Uterus (tissue), 4 donors: ENCODE measurements around the gene LUC7L3. TPM values are rescaled to one million over a fixed set of nuclear protein-coding genes. Genes with fewer than 3 reads are reported as not detected.

Source experiments
- DNase-seq, 2 donors: peaks; one replicate each; pipeline ENCODE4 v3.0.0-alpha.2; 2019 to 2020
- H3K27ac ChIP-seq, 2 donors: fragments of 200-600 bp; sonication (generic); 1 replicate in 1 of 2; 2 replicates in 1 of 2; pipeline ENCODE4 v1.5.1; 2016 to 2018
- H3K27me3 ChIP-seq, 2 donors: fragments of 200-600 bp; sonication (generic); one replicate each; pipeline ENCODE4 v1.5.1; 2018 to 2019; ENCODE audit warnings: control low read depth in 1 of 2
- H3K36me3 ChIP-seq, 2 donors: fragments of 200-600 bp; sonication (generic); one replicate each; pipeline ENCODE4 v1.5.1; 2019; ENCODE audit warnings: control low read depth in 1 of 2
- H3K4me1 ChIP-seq, 2 donors: fragments of 200-600 bp; sonication (generic); one replicate each; pipeline ENCODE4 v1.5.1; 2018 to 2019; ENCODE audit warnings: control low read depth in 1 of 2
- H3K4me3 ChIP-seq, 2 donors: fragments of 200-600 bp; sonication (generic); 1 replicate in 1 of 2; 2 replicates in 1 of 2; pipeline ENCODE4 v1.5.1; 2018 to 2019; ENCODE audit warnings: mild to moderate bottlenecking in 1 of 2
- H3K9me3 ChIP-seq, 2 donors: fragments of 200-600 bp; sonication (generic); one replicate each; pipeline ENCODE4 v1.5.1; 2019; ENCODE audit warnings: control low read depth in 1 of 2
- POLR2A ChIP-seq, 2 donors: fragments of 450-650 bp; IDR thresholded peaks; one replicate each; pipeline ENCODE4 v1.6.1; 2016; ENCODE audit warnings: antibody characterized with exemption in 2 of 2, mild to moderate bottlenecking in 1 of 2, moderate library complexity in 1 of 2
- intact Hi-C: fragments of 100-400 bp; cut with DNase I; formaldehyde crosslinking; loops from one replicate; pipeline ENCODE4 v1.15.1; 2023; ENCODE audit warnings: low total_unique reads
- total RNA-seq, 4 donors: library from RNA; depleted of rRNA in 3 of 4; stranded (reverse); fragments of >200 nt in 3 of 4; gene quantifications; one replicate each; pipeline versions ENCODE4 v1.1.0 to v1.2.4, GENCODE V29; 2014 to 2023
- TF ChIP-seq, protein P1 (sequence below), 4 experiments: fragments of 200-600 bp in 2 of 4; fragments of 450-650 bp in 2 of 4; sonication (generic) in 2 of 4; IDR thresholded peaks; one replicate each; pipeline ENCODE4 v1.5.1; 2016 to 2019; ENCODE audit warnings: antibody characterized with exemption in 4 of 4, mild to moderate bottlenecking in 2 of 4, moderate library complexity in 1 of 4
- donor health status: DM: yes; HTN: yes; CAD: no.

LUC7L3 gene
- total RNA-seq, 4 donors from 2014 or later, result 98.1 to 221 (median 163) TPM

DNA sequence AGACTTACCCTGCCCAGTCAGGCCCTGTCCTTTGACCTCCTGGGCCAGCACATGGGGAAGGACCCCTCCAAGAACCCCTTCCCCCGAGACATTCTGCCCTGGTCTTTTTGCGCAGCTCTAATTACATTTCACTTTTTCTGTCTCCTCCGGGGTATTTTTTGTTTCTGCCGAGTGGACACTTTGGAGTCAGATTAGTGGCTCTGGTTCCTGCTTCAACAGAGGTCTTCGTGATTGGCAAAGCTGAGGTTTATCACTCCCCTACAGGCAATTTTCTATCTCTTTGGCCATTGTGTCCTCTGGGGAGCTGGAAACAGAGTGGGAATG is 35.2 kb upstream of the LUC7L3 start:
- intact Hi-C loops, result loop anchor here (10.0 kb wide), 1 partner anchor 139 kb away; the partner anchor contains the start of gene SPATA20
- peaks cover 5 to 20% of the 10 kb centered on the region in 2 donors for H3K4me1 ChIP-seq
- H3K4me3 ChIP-seq, result no peak overlapping the region
- no peak for DNase-seq
- no peaks in the 10 kb centered on the region for H3K36me3 ChIP-seq
- H3K27me3 ChIP-seq, result no peaks in the 10 kb centered on the region
- TF ChIP-seq, protein P1, sequence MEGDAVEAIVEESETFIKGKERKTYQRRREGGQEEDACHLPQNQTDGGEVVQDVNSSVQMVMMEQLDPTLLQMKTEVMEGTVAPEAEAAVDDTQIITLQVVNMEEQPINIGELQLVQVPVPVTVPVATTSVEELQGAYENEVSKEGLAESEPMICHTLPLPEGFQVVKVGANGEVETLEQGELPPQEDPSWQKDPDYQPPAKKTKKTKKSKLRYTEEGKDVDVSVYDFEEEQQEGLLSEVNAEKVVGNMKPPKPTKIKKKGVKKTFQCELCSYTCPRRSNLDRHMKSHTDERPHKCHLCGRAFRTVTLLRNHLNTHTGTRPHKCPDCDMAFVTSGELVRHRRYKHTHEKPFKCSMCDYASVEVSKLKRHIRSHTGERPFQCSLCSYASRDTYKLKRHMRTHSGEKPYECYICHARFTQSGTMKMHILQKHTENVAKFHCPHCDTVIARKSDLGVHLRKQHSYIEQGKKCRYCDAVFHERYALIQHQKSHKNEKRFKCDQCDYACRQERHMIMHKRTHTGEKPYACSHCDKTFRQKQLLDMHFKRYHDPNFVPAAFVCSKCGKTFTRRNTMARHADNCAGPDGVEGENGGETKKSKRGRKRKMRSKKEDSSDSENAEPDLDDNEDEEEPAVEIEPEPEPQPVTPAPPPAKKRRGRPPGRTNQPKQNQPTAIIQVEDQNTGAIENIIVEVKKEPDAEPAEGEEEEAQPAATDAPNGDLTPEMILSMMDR (IDR thresholded peaks at IDR 0.05), result no peak
- no peak for TF ChIP-seq POLR2A (IDR thresholded peaks at IDR 0.05)
- H3K27ac ChIP-seq, result no peak overlapping the region
- H3K9me3 ChIP-seq, result no peaks in the 10 kb centered on the region

DNA sequence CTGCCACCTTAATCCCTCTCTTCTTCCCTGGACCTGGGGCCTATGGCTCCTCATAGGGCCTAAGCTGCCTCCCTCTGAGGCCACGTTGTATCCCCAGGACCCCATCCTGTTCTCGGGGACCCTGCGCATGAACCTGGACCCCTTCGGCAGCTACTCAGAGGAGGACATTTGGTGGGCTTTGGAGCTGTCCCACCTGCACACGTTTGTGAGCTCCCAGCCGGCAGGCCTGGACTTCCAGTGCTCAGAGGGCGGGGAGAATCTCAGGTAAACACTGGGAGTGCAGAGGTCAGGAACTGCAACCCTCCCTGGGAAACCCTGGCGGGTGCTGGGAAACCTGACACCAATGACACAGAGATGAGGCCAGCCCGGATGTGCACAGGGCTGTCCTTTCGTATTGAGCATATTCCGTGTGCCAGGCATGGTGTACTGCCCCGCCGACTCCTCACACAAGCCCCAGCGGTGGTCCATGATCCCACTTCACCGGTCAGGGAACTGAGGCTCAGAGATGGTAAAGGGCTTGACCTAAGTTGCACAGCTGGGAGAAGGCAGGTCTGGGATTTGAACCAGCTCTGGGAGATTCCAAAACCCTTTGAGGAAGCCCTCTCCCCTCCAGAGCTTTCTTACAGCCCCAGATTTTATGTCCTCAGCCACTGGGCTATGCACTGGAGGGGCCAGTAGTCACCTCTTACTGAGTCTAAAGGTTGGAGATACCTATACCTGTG is 34.6 kb upstream of the LUC7L3 start:
- H3K27ac ChIP-seq, result no peak overlapping the region
- DNase-seq, result no peak

DNA sequence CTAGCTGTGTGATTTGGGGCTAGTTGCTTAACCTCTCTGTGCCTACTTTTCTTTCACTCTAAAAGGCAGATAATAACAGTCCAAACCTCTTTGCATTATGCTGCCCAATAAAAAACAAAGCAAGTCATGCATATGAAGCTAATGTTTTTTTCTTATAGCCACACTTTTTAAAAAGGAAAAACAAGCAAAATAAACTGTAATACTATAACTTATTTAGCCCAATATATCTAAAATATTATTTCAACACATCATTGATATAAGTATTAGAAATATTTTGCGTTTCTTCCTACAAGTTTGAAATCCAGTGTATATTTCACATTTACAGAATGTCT is 34.1 kb upstream of the LUC7L3 start:
- Histone ChIP-seq H3K27ac (peak overlapping the region in 1 of 2 donors; percentile 82), H3K36me3 (no peaks in the 10 kb centered on the region), H3K9me3 (no peaks in the 10 kb centered on the region), H3K4me3 (no peak overlapping the region), H3K4me1 (peaks cover 5 to 22% of the 10 kb centered on the region in 2 donors), H3K27me3 (no peaks in the 10 kb centered on the region)
- TF ChIP-seq, protein P1 (IDR thresholded peaks at IDR 0.05), result no peak
- TF ChIP-seq POLR2A (IDR thresholded peaks at IDR 0.05), result no peak
- no peak for DNase-seq
- intact Hi-C loops, result loop anchor here (10.0 kb wide), 1 partner anchor 140 kb away; the partner anchor contains the start of gene SPATA20

More for the DNA sequence above, 34.6 kb upstream of the LUC7L3 start:
- Histone ChIP-seq H3K27me3 (no peaks in the 10 kb centered on the region), H3K4me1 (peaks cover 5 to 22% of the 10 kb centered on the region in 2 donors), H3K4me3 (no peak overlapping the region), H3K36me3 (no peaks in the 10 kb centered on the region), H3K9me3 (no peaks in the 10 kb centered on the region)
- no peak for TF ChIP-seq POLR2A (IDR thresholded peaks at IDR 0.05)
- TF ChIP-seq, protein P1 (IDR thresholded peaks at IDR 0.05), result no peak
- intact Hi-C loops, result loop anchor here (10.0 kb wide), 1 partner anchor 140 kb away; the partner anchor contains the start of gene SPATA20

DNA sequence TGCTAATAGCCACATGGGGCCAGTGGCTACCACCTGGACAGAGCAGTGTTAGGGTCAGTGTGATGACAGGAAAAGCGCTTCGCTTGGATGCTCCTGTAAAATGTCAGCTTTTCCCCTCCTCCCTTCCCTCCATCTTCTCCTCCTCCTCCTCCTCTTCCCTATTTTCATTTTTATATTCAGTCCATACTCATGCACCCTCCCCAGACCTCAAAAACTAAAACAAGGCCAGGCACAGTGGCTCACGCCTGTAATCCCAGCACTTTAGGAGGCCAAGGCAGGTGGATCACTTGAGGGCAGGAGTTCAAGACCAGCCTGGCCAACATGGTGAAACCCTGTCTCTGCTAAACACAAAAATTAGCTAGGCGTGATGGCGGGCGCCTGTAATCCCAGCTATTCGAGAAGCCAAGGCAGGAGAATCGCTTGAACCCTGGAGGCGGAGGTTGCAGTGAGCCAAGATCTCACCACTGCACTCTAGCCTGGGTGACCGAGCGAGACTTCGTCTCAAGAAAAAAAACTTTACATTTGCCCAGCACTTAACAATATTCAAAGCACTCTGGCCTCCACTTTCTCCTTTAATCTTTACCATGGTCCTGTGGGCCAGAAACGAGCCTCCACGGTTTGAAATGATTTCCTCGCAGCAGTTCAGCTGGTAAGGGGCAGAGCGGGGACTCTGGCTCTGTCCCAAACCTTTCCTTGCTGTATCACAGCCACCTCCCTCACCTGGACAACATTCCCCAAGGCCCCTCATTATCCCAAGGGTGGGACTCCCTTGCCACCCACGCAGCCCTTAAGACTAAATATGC is 33.5 kb upstream of the LUC7L3 start:
- no peak for DNase-seq
- H3K27ac ChIP-seq, result peak overlapping the region; percentile 77 to 82

More for the DNA sequence above, 33.5 kb upstream of the LUC7L3 start:
- Histone ChIP-seq H3K4me3 (no peak overlapping the region), H3K27me3 (no peaks in the 10 kb centered on the region), H3K4me1 (peaks cover 5 to 22% of the 10 kb centered on the region in 2 donors), H3K9me3 (no peaks in the 10 kb centered on the region), H3K36me3 (no peaks in the 10 kb centered on the region)
- no peak for TF ChIP-seq POLR2A (IDR thresholded peaks at IDR 0.05)
- TF ChIP-seq, protein P1 (IDR thresholded peaks at IDR 0.05), result no peak
- intact Hi-C loops, result loop anchor here (10.0 kb wide), 1 partner anchor 141 kb away; the partner anchor contains the start of gene SPATA20
